Measurements from ENCODE around the gene DARS1.

The DARS1 gene

GRCh38 chr2:135985018-135985825 is at the start of gene DARS1:
TSS of gene DARS1 (minus strand) at chr2:135985626. CDS start at chr2:135985468, 158 bp downstream.
- in situ Hi-C loops (cut with HindIII; ENCODE audit: low sequenced_read_pairs), result no loop called here
- no peak for TF ChIP-seq CTCF (IDR thresholded peaks at IDR 0.05; ENCODE audit: low read depth, low read length)
- DNase-seq (ENCODE audit: low read depth, low spot score), result peak; percentile 95
- H3K4me3 ChIP-seq (ENCODE audit: low read depth, low read length), result peak within 1 kb of the TSS; percentile 97

GRCh38 chr2:136034629-136035028 is 49.2 kb upstream of the DARS1 start:
- no peak overlapping the region for H3K4me3 ChIP-seq (ENCODE audit: low read depth, low read length)
- DNase-seq (ENCODE audit: low read depth, low spot score), result no peak
- in situ Hi-C loops (cut with HindIII; ENCODE audit: low sequenced_read_pairs), result no loop called here
- no peak for TF ChIP-seq CTCF (IDR thresholded peaks at IDR 0.05; ENCODE audit: low read depth, low read length)

- H3K4me3 ChIP-seq (ENCODE audit: low read depth, low read length), result no peak overlapping the region
- no peak for DNase-seq (ENCODE audit: low read depth, low spot score)
- in situ Hi-C loops (cut with HindIII; ENCODE audit: low sequenced_read_pairs), result no loop called here
- TF ChIP-seq CTCF (IDR thresholded peaks at IDR 0.05; ENCODE audit: low read depth, low read length), result no peak
Observed at GRCh38 chr2:136032817-136033535, 47.5 kb upstream of the DARS1 start.

DNA sequence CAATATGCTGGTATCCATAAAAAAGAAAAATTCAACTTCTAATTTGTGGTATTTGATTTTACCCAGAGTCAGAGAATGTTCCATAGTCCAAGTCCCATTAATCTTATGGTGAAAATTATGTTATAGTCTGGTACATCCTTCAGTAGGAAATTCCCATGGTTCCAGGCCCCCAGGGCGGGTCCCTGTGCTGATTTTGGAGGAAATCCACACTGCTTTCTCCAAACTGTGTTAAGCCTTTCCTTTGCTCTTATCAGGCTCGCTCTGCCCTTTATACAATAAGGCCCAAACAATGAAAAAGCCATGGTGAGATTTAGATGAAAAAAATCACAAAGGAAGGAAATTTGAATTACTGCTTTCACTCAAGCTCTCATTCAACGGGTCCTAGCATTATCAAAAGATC is 46.8 kb upstream of the DARS1 start:
- DNase-seq (ENCODE audit: low read depth, low spot score), result no peak
- no peak overlapping the region for H3K4me3 ChIP-seq (ENCODE audit: low read depth, low read length)
- TF ChIP-seq CTCF (IDR thresholded peaks at IDR 0.05; ENCODE audit: low read depth, low read length), result no peak
- in situ Hi-C loops (cut with HindIII; ENCODE audit: low sequenced_read_pairs), result no loop called here

DNA sequence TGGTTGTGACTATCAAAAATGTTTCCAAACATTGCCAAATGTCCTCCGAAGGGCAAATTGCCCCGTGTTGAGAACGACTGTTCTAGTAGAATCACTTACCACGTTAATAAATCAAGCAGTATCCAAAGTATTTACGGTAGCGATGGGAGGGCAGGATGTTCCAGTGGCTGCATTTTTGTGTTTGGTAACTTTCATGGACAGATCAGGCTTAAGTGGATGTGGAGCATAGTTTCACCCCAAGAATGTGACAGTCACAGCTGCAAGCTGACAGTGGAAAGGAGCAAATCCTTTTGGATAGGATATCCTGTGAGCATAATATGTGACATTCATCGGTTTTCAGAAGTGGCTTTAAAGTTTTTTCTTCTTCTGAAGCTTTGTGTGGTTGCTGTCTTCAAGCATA is 46.3 kb upstream of the DARS1 start:
- in situ Hi-C loops (cut with HindIII; ENCODE audit: low sequenced_read_pairs), result no loop called here
- DNase-seq (ENCODE audit: low read depth, low spot score), result no peak

GRCh38 chr2:136030406-136030805 is 45.0 kb upstream of the DARS1 start:
- no peak overlapping the region for H3K4me3 ChIP-seq (ENCODE audit: low read depth, low read length)
- TF ChIP-seq CTCF (IDR thresholded peaks at IDR 0.05; ENCODE audit: low read depth, low read length), result no peak
- DNase-seq (ENCODE audit: low read depth, low spot score), result no peak
- in situ Hi-C loops (cut with HindIII; ENCODE audit: low sequenced_read_pairs), result no loop called here

More for the DNA sequence above, 46.3 kb upstream of the DARS1 start:
- TF ChIP-seq CTCF (IDR thresholded peaks at IDR 0.05; ENCODE audit: low read depth, low read length), result no peak
- H3K4me3 ChIP-seq (ENCODE audit: low read depth, low read length), result no peak overlapping the region
